WTC11 (cell line): Measurements from ENCODE around the gene PPM1M. TPM values are rescaled to one million over a fixed set of nuclear protein-coding genes. Genes with fewer than 3 reads are reported as not detected.
A peak's percentile ranks its signal among the peaks of the same experiment; 100 is the strongest.

ENCODE experiments used
- ATAC-seq: fragments of 200-7000 bp; cut with Tn5 transposase; 2 replicates; pipeline ENCODE4 v1.10.0; 2021; ENCODE audit warnings: mild to moderate bottlenecking, moderate library complexity
- CTCF ChIA-PET: fragments of 300-600 bp; sonication (Branson Sonifier 250); formaldehyde crosslinking; loops from one replicate; lab custom pipeline; 2021; ENCODE audit warnings: antibody characterized with exemption; lab: Charles Lee
- POLR2A ChIA-PET: fragments of 350-600 bp; sonication (Branson Sonifier 250); formaldehyde crosslinking; loops from one replicate; lab custom pipeline; 2021; ENCODE audit warnings: antibody characterized with exemption; lab: Charles Lee
- DNase-seq: peaks from one replicate; pipeline ENCODE4 v3.0.0; 2021; ENCODE audit warnings: low spot score
- H3K27ac Mint-ChIP-seq: 2 replicates; pipeline ENCODE4 v1.8.0; 2021; ENCODE audit warnings: mixed read lengths
- H3K27me3 Mint-ChIP-seq: 2 replicates; pipeline ENCODE4 v1.8.0; 2021; ENCODE audit warnings: low read depth, mild to moderate bottlenecking, moderate library complexity, mixed read lengths
- H3K36me3 Mint-ChIP-seq: 2 replicates; pipeline ENCODE4 v1.8.0; 2021; ENCODE audit warnings: mixed read lengths
- H3K4me1 Mint-ChIP-seq: 2 replicates; pipeline ENCODE4 v1.8.0; 2022; ENCODE audit warnings: mixed read lengths
- H3K4me3 Mint-ChIP-seq: 2 replicates; pipeline ENCODE4 v1.8.0; 2021; ENCODE audit warnings: mild to moderate bottlenecking, moderate library complexity, mixed read lengths
- H3K9me3 Mint-ChIP-seq: 2 replicates; pipeline ENCODE4 v1.8.0; 2021; ENCODE audit warnings: mixed read lengths
- JAZF1 ChIP-seq: fragments of 250-450 bp; sonication (Bioruptor Pico); IDR thresholded peaks from 2 replicates; pipeline ENCODE4 v1.9.0; 2021; ENCODE audit warnings: moderate library complexity, mild to moderate bottlenecking, inconsistent platforms
- STAT6 ChIP-seq: sonication (generic); formaldehyde crosslinking; conservative IDR thresholded peaks from 2 replicates; pipeline ENCODE4 v1.8.1; 2023; ENCODE audit warnings: mild to moderate bottlenecking, low read depth, missing genetic modification reagents, moderate library complexity
- ZNF263 ChIP-seq: sonication (generic); formaldehyde crosslinking; IDR thresholded peaks from 2 replicates; pipeline ENCODE4 v1.8.1; 2022; ENCODE audit warnings: low read depth, mild to moderate bottlenecking, moderate library complexity, missing genetic modification reagents
- ZNF512 ChIP-seq: sonication (generic); formaldehyde crosslinking; IDR thresholded peaks from 2 replicates; pipeline ENCODE4 v1.8.1; 2022; ENCODE audit warnings: missing genetic modification reagents, borderline replicate concordance
- microRNA-seq: library from miRNA; unstranded; fragments of <30 nt; microRNA quantifications from one replicate; pipeline ENCODE4 v1.2.0, GENCODE V29; 2022; ENCODE audit warnings: borderline number of aligned reads
- total RNA-seq: library from RNA; stranded (reverse); gene quantifications from 3 replicates; pipeline ENCODE4 v1.2.3, GENCODE V29; 2021
- TF ChIP-seq, protein P1 (sequence below): sonication (generic); formaldehyde crosslinking; IDR thresholded peaks from 2 replicates; pipeline ENCODE4 v1.8.1; 2023; ENCODE audit warnings: mild to moderate bottlenecking, missing genetic modification reagents, borderline replicate concordance

Gene PPM1M
- total RNA-seq, 1 experiment from 2014 or later: 7.0 TPM

DNA sequence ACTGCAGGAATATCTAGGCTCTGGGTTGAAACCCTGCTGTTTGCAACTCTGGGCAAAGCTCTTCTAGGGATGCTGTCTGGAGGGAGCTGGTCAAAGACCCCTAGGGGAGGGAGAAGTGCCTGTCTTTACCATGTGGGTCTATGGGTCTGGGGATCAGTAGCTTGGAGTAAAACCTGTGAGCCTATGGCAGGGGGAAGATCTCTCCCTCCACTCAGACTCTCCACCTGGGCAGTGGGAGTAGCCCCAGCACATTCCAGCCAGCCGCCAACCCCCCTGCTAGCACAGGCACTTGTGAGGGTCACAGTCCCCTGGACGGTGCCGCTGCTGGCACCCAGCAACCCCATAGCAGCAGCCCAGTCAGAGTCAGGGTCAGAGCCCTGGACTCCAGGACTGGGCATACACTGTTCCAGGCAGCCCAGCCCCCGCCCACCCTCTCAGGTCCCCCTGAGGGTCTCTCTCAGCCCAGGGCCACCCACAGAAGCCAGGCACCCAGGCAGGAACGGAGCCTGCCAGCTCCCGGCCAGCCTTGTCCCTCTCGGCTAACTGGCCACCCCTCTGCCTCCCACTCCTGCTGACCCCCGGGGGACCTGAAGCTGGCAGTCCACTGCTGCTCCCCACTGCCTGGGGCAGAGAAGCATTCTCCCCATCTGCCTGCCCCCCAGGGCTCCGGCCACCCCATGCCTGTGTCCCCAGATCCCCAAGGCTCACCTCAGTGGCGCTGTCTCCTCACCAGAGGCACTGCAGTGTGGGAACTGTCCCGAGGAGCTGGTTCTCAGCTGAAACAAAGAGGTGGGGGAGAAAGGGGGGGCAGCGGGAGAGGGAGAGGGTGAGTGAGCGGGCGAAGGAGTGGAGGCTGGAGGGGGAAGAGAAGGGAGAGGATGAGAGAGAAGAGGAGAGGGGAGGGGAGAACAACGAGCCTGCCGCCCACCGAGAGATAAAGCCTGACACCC is 52.9 kb downstream of the PPM1M start:
- ChIA-PET POLR2A (interaction anchor here (0.8 to 1.0 kb wide), 3 partner anchors 11 to 32 kb away, joined by 3 to 4 read pairs (median 3); partner anchors contain the start of gene GLYCTK), CTCF (interaction anchor here (0.5 to 7.5 kb wide), 16 partner anchors 10 to 258 kb away, joined by 3 to 74 read pairs (median 4); partner anchors contain the start of genes GLYCTK and WDR82)
- H3K4me1 Mint-ChIP-seq: peaks cover 18% of the 10 kb centered on the region
- no peaks in the 10 kb centered on the region for H3K27me3 Mint-ChIP-seq
- no peaks in the 10 kb centered on the region for H3K9me3 Mint-ChIP-seq
- TF ChIP-seq JAZF1 (CRISPR knock-in tag) (no peak), ZNF512 (CRISPR knock-in tag) (no peak), STAT6 (CRISPR knock-in tag) (no peak)
- no peak overlapping the region for H3K27ac Mint-ChIP-seq
- no peaks in the 10 kb centered on the region for H3K36me3 Mint-ChIP-seq
- DNase-seq (peak; percentile 27), ATAC-seq (peak; percentile 18)
- peak overlapping the region; percentile 65 for H3K4me3 Mint-ChIP-seq

GRCh38 chr3:52299247-52299878 is 53.8 kb downstream of the PPM1M start:
- 0 out of 2 replicates have a peak, but pooled peaks have one; percentile 77 for TF ChIP-seq ZNF263 (CRISPR knock-in tag)
- TF ChIP-seq, protein P1, sequence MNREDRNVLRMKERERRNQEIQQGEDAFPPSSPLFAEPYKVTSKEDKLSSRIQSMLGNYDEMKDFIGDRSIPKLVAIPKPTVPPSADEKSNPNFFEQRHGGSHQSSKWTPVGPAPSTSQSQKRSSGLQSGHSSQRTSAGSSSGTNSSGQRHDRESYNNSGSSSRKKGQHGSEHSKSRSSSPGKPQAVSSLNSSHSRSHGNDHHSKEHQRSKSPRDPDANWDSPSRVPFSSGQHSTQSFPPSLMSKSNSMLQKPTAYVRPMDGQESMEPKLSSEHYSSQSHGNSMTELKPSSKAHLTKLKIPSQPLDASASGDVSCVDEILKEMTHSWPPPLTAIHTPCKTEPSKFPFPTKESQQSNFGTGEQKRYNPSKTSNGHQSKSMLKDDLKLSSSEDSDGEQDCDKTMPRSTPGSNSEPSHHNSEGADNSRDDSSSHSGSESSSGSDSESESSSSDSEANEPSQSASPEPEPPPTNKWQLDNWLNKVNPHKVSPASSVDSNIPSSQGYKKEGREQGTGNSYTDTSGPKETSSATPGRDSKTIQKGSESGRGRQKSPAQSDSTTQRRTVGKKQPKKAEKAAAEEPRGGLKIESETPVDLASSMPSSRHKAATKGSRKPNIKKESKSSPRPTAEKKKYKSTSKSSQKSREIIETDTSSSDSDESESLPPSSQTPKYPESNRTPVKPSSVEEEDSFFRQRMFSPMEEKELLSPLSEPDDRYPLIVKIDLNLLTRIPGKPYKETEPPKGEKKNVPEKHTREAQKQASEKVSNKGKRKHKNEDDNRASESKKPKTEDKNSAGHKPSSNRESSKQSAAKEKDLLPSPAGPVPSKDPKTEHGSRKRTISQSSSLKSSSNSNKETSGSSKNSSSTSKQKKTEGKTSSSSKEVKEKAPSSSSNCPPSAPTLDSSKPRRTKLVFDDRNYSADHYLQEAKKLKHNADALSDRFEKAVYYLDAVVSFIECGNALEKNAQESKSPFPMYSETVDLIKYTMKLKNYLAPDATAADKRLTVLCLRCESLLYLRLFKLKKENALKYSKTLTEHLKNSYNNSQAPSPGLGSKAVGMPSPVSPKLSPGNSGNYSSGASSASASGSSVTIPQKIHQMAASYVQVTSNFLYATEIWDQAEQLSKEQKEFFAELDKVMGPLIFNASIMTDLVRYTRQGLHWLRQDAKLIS: no peak
- DNase-seq: no peak
- Mint-ChIP-seq H3K4me1 (peaks cover 18% of the 10 kb centered on the region), H3K36me3 (no peaks in the 10 kb centered on the region), H3K27ac (no peak overlapping the region), H3K27me3 (peaks cover under 1% of the 10 kb centered on the region; the same call in 1 of the 2 replicates), H3K4me3 (peak overlapping the region; percentile 65), H3K9me3 (no peaks in the 10 kb centered on the region)
- ChIA-PET POLR2A (interaction anchor here (0.5 to 1.9 kb wide), 2 partner anchors 12 to 72 kb away, joined by 3 to 8 read pairs; partner anchors contain the start of gene GLYCTK), CTCF (interaction anchor here (0.5 to 7.5 kb wide), 20 partner anchors 9 to 414 kb away, joined by 3 to 74 read pairs (median 5); partner anchors contain the start of genes GLYCTK and WDR82)
- peak; percentile 10 for ATAC-seq

Small RNA genes lying within 50 kb of the gene (microRNA-seq; reads per million reads assigned to microRNA genes)
- gene MIR135A1 (5.6 reads per million, percentile 14 among the genes with 10 or more reads in this experiment), gene MIRLET7G (488 reads per million, percentile 84 among the genes with 10 or more reads in this experiment)

Other genes with a start within 250 kb of the PPM1M start
- gene RPL29, start 249.9 kb upstream of the PPM1M start, total RNA-seq: 1,343 to 1,592 TPM (median 1,542 TPM) in 3 replicates
- 15.9 to 18.8 TPM (median 16.2 TPM) in 3 replicates for gene DUSP7, start 189.2 kb upstream of the PPM1M start, total RNA-seq
- 31.3 to 36.2 TPM (median 34.9 TPM) in 3 replicates for gene POC1A, start 91.3 kb upstream of the PPM1M start, total RNA-seq
- 39.1 to 43.0 TPM (median 39.4 TPM) in 3 replicates for gene ALAS1, start 47.6 kb upstream of the PPM1M start, total RNA-seq
- not detected in 3 replicates for gene TLR9, start 20.1 kb upstream of the PPM1M start, total RNA-seq
- gene TWF2, start 6.6 kb upstream of the PPM1M start, total RNA-seq: 60.8 to 71.1 TPM (median 66.3 TPM) in 3 replicates
- gene WDR82, start 32.9 kb downstream of the PPM1M start, total RNA-seq: 64.6 to 69.7 TPM (median 64.9 TPM) in 3 replicates
- gene GLYCTK, start 42.1 kb downstream of the PPM1M start, total RNA-seq: 5.8 to 8.7 TPM (median 6.2 TPM) in 3 replicates
- gene DNAH1, start 70.6 kb downstream of the PPM1M start, total RNA-seq: 1.5 to 3.7 TPM (median 2.8 TPM) in 3 replicates
- 75.7 to 94.0 TPM (median 81.7 TPM) in 3 replicates for gene BAP1, start 164.2 kb downstream of the PPM1M start, total RNA-seq
- 15.4 to 21.1 TPM (median 15.7 TPM) in 3 replicates for gene PHF7, start 164.9 kb downstream of the PPM1M start, total RNA-seq
- gene SEMA3G, start 199.3 kb downstream of the PPM1M start, total RNA-seq: 1.6 to 2.5 TPM (median 2.5 TPM) in 3 replicates
- gene TNNC1, start 208.3 kb downstream of the PPM1M start, total RNA-seq: 4.3 to 5.7 TPM (median 5.6 TPM) in 3 replicates
- gene NISCH, start 209.8 kb downstream of the PPM1M start, total RNA-seq: 83.7 to 86.3 TPM (median 85.0 TPM) in 3 replicates
- gene STAB1, start 249.6 kb downstream of the PPM1M start, total RNA-seq: 1.9 to 2.6 TPM (median 2.1 TPM) in 3 replicates